WTC11 (cell line): Measurements from ENCODE around the gene TAS1R2.

Experiments
- NFATC4 ChIP-seq: fragments of 250-450 bp; sonication (Bioruptor Pico); IDR thresholded peaks from 2 replicates; pipeline ENCODE4 v1.9.0; 2021; ENCODE audit warnings: mild to moderate bottlenecking
- SP1 ChIP-seq: sonication (generic); formaldehyde crosslinking; conservative IDR thresholded peaks from 2 replicates; pipeline ENCODE4 v1.8.1; 2022; ENCODE audit warnings: missing genetic modification reagents
- ZBTB21 ChIP-seq: sonication (generic); formaldehyde crosslinking; IDR thresholded peaks from 2 replicates; pipeline ENCODE4 v1.8.1; 2023; ENCODE audit warnings: mild to moderate bottlenecking, missing genetic modification reagents, borderline replicate concordance
- ZNF416 ChIP-seq: fragments of 250-450 bp; sonication (Bioruptor Pico); IDR thresholded peaks from 2 replicates; pipeline ENCODE4 v1.9.0; 2021; ENCODE audit warnings: mild to moderate bottlenecking, inconsistent platforms
- TF ChIP-seq, protein P1 (sequence below): fragments of 200-600 bp; IDR thresholded peaks from 2 replicates; pipeline ENCODE4 v1.8.0; 2022; ENCODE audit warnings: antibody characterized with exemption
- TF ChIP-seq, protein P2 (sequence below): sonication (generic); formaldehyde crosslinking; conservative IDR thresholded peaks from 2 replicates; pipeline ENCODE4 v1.8.1; 2022; ENCODE audit warnings: mild to moderate bottlenecking, missing genetic modification reagents
- TF ChIP-seq, protein P3 (sequence below): sonication (generic); formaldehyde crosslinking; IDR thresholded peaks from 2 replicates; pipeline ENCODE4 v1.8.1; 2023; ENCODE audit warnings: mild to moderate bottlenecking, moderate library complexity, missing genetic modification reagents

DNA sequence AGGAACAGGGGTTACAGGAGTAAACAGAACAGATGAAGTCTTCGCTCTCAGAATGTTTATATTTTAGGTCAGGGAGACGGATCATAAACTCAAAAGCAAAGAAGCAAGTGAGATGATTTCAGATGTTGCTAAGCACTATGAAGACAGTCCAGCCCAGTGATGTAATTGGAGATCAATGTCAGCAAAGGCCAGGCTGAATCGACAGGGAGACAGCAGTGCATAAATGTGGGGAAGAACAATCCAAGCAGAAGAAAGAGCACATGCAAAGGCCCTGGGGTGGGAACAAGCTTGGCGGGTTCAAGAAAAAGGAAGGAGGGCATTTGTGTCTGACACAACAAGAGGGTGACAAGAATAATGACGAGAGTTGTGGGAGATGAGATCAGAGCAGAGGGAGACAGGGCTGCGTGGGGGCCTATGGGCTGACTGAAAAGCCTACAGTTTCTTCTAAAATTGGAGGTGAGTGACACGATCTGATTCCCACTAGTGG lies 47.0 kb downstream of the TAS1R2 start:
- no peak for TF ChIP-seq NFATC4
- TF ChIP-seq, protein P1, sequence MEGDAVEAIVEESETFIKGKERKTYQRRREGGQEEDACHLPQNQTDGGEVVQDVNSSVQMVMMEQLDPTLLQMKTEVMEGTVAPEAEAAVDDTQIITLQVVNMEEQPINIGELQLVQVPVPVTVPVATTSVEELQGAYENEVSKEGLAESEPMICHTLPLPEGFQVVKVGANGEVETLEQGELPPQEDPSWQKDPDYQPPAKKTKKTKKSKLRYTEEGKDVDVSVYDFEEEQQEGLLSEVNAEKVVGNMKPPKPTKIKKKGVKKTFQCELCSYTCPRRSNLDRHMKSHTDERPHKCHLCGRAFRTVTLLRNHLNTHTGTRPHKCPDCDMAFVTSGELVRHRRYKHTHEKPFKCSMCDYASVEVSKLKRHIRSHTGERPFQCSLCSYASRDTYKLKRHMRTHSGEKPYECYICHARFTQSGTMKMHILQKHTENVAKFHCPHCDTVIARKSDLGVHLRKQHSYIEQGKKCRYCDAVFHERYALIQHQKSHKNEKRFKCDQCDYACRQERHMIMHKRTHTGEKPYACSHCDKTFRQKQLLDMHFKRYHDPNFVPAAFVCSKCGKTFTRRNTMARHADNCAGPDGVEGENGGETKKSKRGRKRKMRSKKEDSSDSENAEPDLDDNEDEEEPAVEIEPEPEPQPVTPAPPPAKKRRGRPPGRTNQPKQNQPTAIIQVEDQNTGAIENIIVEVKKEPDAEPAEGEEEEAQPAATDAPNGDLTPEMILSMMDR: no peak
- TF ChIP-seq SP1: no peak
- TF ChIP-seq, protein P2, sequence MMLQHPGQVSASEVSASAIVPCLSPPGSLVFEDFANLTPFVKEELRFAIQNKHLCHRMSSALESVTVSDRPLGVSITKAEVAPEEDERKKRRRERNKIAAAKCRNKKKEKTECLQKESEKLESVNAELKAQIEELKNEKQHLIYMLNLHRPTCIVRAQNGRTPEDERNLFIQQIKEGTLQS (CRISPR knock-in tag): no peak
- no peak for TF ChIP-seq ZNF416 (CRISPR knock-in tag)
- TF ChIP-seq, protein P3, sequence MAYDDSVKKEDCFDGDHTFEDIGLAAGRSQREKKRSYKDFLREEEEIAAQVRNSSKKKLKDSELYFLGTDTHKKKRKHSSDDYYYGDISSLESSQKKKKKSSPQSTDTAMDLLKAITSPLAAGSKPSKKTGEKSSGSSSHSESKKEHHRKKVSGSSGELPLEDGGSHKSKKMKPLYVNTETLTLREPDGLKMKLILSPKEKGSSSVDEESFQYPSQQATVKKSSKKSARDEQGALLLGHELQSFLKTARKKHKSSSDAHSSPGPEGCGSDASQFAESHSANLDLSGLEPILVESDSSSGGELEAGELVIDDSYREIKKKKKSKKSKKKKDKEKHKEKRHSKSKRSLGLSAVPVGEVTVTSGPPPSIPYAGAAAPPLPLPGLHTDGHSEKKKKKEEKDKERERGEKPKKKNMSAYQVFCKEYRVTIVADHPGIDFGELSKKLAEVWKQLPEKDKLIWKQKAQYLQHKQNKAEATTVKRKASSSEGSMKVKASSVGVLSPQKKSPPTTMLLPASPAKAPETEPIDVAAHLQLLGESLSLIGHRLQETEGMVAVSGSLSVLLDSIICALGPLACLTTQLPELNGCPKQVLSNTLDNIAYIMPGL (CRISPR knock-in tag): no peak
- no peak for TF ChIP-seq ZBTB21 (CRISPR knock-in tag)
